Inflammatory macrophage treated with lipopolysaccharide for 4 hours (primary cell): ENCODE measurements around the gene STRA8.
A peak's percentile ranks its signal among the peaks of the same experiment; 100 is the strongest.

ENCODE experiments used
- DNase-seq: peaks from one replicate; pipeline ENCODE4 v3.0.0-alpha.2; 2020

STRA8 gene

GRCh38 chr7:135270577-135271254 is 37.1 kb downstream of the STRA8 start:
- no peak for DNase-seq

- no peak for DNase-seq
Observed at GRCh38 chr7:135271255-135271615, 37.6 kb downstream of the STRA8 start.

GRCh38 chr7:135272303-135272702 is 38.7 kb downstream of the STRA8 start:
- no peak for DNase-seq

- DNase-seq: no peak
Observed at GRCh38 chr7:135273581-135273980, 39.9 kb downstream of the STRA8 start.

- DNase-seq: peak; percentile 67
Observed at GRCh38 chr7:135274495-135275268, 41.0 kb downstream of the STRA8 start.

GRCh38 chr7:135275971-135276580 is 42.4 kb downstream of the STRA8 start:
- DNase-seq: no peak

- no peak for DNase-seq
Observed at GRCh38 chr7:135277161-135277560, 43.5 kb downstream of the STRA8 start.

- DNase-seq: peak; percentile 80
Observed at GRCh38 chr7:135281363-135281949, 47.8 kb downstream of the STRA8 start.

- DNase-seq: no peak
Observed at GRCh38 chr7:135282561-135283254, 49.1 kb downstream of the STRA8 start.

GRCh38 chr7:135283959-135284638 is 50.5 kb downstream of the STRA8 start:
- no peak for DNase-seq

- DNase-seq: no peak
Observed at GRCh38 chr7:135285547-135286233, 52.1 kb downstream of the STRA8 start.

- no peak for DNase-seq
Observed at GRCh38 chr7:135286876-135287275, 53.2 kb downstream of the STRA8 start.

- DNase-seq: no peak
Observed at GRCh38 chr7:135290594-135290993, 57.0 kb downstream of the STRA8 start.

- DNase-seq: no peak
Observed at GRCh38 chr7:135291809-135292253, 58.2 kb downstream of the STRA8 start.

- no peak for DNase-seq
Observed at GRCh38 chr7:135299235-135299634, 65.6 kb downstream of the STRA8 start.

GRCh38 chr7:135300913-135301765 is 67.5 kb downstream of the STRA8 start:
- DNase-seq: no peak
